ENCODE measurements around the gene ST3GAL4. TPM values are rescaled to one million over a fixed set of nuclear protein-coding genes. Genes with fewer than 3 reads are reported as not detected.
"Not testable (repeated sequence)": the region's sequence is repeated elsewhere in the genome, so short reads cannot be mapped to it uniquely, and the experiment has no call there.

The ST3GAL4 gene
- total RNA-seq, 1 experiment from 2014 or later = 54.0 TPM

GRCh38 chr11:126357055-126357962 is 1.8 kb downstream of the ST3GAL4 start:
- DNase-seq (ENCODE audit: low read depth) = no peak
- in situ Hi-C loops (cut with HindIII; ENCODE audit: low pct_unique_long_range_greater_than_20kb, low sequenced_read_pairs) = no loop called here

GRCh38 chr11:126357969-126358762 is 2.7 kb downstream of the ST3GAL4 start:
- in situ Hi-C loops (cut with HindIII; ENCODE audit: low pct_unique_long_range_greater_than_20kb, low sequenced_read_pairs) = no loop called here
- no peak for DNase-seq (ENCODE audit: low read depth)

DNA sequence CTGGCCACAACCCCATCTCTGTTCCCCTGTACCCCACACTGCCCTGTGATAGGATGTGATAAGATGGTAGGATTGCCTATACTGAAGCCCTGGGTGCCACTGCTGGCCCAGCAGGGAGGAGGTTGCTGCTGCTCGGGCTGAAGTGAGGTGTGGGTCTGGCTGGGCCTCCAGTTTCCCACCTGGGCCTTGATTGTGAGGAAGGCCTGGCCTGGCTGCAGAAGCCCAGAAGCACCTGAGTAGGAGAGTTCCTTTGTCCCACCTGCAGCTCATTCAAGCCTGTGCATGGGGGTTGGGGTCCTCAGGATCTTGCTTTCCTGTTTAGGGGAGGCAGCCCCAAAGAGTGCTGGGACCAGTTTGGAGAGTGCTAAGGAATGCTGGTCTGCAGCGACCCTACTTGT is 3.3 kb downstream of the ST3GAL4 start:
- DNase-seq (ENCODE audit: low read depth) = no peak
- in situ Hi-C loops (cut with HindIII; ENCODE audit: low pct_unique_long_range_greater_than_20kb, low sequenced_read_pairs) = no loop called here

DNA sequence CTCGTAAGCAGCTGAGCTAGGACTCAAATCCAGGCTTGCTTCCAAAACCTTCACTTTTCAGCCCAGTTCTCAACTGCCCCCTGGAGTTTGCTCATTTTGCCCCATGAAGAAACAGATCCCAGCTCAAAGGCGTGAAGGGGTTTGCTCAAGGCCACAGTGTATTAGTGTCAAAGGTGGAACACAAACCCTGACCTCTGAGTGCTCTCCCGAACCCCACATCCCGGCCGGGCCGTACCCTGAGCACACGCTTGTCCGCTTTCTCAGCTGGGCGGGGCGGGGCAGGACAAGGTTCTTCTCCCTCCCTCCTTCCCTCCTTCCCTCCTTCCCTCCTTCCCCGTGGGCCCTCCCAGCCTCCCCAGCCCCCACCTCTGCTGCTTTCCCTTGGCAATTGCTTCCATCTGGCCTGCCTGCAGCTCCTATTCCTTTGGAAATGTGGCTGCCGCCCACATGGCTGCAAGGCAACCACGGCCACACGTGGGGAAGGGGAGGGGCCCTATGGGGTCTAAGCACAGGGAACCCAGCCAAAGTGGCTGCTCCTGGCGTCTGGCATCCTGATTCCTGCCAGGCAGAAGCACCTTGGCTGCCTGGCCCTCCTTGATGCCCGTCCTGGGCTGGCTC is 4.1 kb downstream of the ST3GAL4 start:
- DNase-seq (ENCODE audit: low read depth) = no peak
- in situ Hi-C loops (cut with HindIII; ENCODE audit: low pct_unique_long_range_greater_than_20kb, low sequenced_read_pairs) = no loop called here

GRCh38 chr11:126360049-126360446 is 4.6 kb downstream of the ST3GAL4 start:
- in situ Hi-C loops (cut with HindIII; ENCODE audit: low pct_unique_long_range_greater_than_20kb, low sequenced_read_pairs) = no loop called here
- DNase-seq (ENCODE audit: low read depth) = no peak

GRCh38 chr11:126361400-126361799 is 5.9 kb downstream of the ST3GAL4 start:
- DNase-seq (ENCODE audit: low read depth) = no peak
- in situ Hi-C loops (cut with HindIII; ENCODE audit: low pct_unique_long_range_greater_than_20kb, low sequenced_read_pairs) = no loop called here

DNA sequence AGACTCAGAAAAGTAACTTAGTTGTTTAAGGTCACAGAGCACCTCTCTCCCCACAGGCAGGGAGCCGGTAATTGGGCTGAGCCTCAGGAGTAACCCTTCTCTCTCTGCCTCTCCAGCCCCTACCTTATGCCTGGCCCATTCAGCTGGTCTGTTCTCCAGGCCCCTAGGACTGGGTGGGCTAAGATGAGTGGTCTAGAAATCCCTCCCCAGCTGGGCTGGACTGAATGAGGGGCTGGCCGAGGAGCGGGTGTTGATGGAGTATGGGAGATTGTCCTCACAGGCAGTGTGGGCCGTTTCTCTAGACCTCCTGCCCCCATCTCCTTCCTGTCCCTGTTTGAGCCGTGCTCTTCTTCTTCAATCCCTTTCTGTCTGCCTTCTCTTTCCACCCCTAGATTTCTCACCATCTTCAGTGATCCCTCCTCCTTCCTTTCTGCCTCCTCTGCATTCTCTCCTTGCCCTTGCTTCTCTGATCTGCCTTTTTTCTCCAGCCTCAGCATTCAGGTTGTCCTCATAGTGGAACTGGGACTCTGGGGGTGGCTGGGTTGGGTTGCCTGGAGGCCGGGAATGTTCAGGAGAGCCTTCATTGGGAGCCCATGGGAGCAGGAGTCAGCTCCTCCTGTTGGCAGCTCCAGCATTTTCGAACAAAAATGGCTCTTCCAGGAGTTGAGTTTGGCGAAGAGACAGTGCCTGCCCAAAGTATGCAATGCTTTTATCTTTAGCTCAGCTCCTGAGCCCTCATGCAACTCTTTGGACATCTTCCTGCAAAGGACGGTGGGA is 7.6 kb downstream of the ST3GAL4 start:
- DNase-seq (ENCODE audit: low read depth) = no peak
- in situ Hi-C loops (cut with HindIII; ENCODE audit: low pct_unique_long_range_greater_than_20kb, low sequenced_read_pairs) = no loop called here

DNA sequence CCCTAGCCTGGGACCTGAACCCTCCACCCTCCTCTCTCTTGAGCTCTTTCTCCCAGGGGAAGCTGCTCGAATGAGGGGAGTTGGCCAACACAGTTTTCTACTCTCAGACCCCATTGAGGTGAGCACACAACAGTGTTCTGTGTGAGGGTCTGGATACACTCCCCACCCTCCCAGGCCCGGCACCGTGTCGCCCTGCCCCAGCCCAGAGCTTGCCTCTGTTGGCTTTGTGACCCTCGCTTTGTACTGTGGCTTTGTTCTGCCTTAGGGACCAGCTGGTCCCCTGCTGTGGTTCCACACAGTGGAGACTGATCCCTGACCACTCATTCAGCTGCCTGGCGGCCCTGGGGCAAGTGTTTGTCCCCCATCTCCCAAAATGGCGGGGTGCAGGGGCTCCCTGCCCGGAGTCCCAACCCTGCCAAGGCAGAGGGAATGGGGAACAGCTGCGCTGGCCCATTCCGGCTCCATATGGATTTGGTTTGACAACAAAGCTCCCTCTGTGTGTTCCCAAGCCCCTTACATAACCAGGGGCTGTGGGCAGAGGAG is 8.3 kb downstream of the ST3GAL4 start:
- DNase-seq (ENCODE audit: low read depth) = no peak
- in situ Hi-C loops (cut with HindIII; ENCODE audit: low pct_unique_long_range_greater_than_20kb, low sequenced_read_pairs) = no loop called here

GRCh38 chr11:126364735-126365134 is 9.2 kb downstream of the ST3GAL4 start:
- DNase-seq (ENCODE audit: low read depth); in situ Hi-C loops (cut with HindIII; ENCODE audit: low pct_unique_long_range_greater_than_20kb, low sequenced_read_pairs): not testable (repeated sequence)

GRCh38 chr11:126365508-126365907 is 10.0 kb downstream of the ST3GAL4 start:
- in situ Hi-C loops (cut with HindIII; ENCODE audit: low pct_unique_long_range_greater_than_20kb, low sequenced_read_pairs); DNase-seq (ENCODE audit: low read depth): not testable (repeated sequence)

GRCh38 chr11:126366064-126366822 is 10.8 kb downstream of the ST3GAL4 start:
- in situ Hi-C loops (cut with HindIII; ENCODE audit: low pct_unique_long_range_greater_than_20kb, low sequenced_read_pairs) = no loop called here
- no peak for DNase-seq (ENCODE audit: low read depth)

DNA sequence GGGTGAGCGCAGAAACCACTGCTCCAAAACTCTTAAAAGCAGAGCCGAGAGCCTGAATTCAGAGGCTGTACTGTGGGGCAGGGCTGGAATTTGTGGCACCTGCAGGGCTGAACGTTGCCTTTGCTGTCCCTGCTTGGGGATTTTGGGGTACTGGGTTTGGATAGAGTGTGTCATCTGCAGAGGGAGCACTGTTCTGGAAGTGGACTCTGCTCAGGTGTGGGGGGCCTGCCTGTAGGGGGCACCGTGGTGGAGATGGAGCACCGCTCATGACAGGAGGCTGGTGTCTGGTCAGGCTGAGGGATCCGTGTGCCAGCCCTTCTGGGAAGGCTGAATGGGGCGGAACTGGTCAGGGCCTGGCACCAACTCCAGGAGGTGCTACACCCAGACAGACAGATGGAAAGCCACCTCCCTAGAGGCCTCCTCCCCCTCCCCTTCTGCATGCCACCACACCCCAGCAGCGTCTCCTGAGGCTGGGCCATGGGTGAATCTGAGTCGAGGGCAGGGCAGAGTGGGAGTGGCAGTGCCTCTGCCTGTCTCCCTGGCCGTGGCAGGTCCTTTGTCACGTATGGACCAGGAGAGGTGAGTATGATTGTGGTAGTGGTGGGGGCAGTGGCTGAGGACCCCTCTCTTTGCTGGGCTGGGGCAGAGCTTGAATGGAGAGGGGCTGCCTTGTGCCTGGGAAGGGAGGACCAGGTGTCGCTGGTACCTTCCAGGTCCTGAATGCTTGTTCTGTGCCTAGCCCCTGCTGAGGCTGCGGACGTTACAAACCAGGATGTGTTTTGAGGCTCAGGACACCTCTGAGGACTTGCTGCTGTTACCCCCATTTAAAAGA is 11.6 kb downstream of the ST3GAL4 start:
- in situ Hi-C loops (cut with HindIII; ENCODE audit: low pct_unique_long_range_greater_than_20kb, low sequenced_read_pairs); DNase-seq (ENCODE audit: low read depth): not testable (repeated sequence)

DNA sequence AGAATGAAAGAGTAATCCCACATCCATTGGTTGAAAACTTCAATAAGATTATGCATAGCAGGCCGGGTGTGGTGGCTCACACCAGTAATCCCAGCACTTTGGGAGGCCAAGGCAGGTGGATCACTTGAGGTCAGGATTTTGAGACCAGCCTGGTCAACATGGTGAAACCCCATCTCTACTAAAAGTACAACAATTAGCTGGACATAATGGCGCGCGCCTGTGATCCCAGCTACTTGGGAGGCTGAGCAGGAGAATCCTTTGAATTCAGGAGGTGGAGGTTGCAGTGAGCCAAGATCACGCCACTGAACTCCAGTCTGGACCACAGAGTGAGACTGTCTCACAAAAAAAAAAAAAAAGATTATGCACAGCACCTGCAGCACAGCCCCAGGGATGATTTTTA is 12.3 kb downstream of the ST3GAL4 start:
- in situ Hi-C loops (cut with HindIII; ENCODE audit: low pct_unique_long_range_greater_than_20kb, low sequenced_read_pairs) = not testable (repeated sequence)

GRCh38 chr11:126368336-126369119 is 13.0 kb downstream of the ST3GAL4 start:
- DNase-seq (ENCODE audit: low read depth); in situ Hi-C loops (cut with HindIII; ENCODE audit: low pct_unique_long_range_greater_than_20kb, low sequenced_read_pairs): not testable (repeated sequence)

More for the DNA sequence above, 12.3 kb downstream of the ST3GAL4 start:
- DNase-seq (ENCODE audit: low read depth) = not testable (repeated sequence)

GRCh38 chr11:126370016-126370415 is 14.5 kb downstream of the ST3GAL4 start:
- DNase-seq (ENCODE audit: low read depth) = no peak
- in situ Hi-C loops (cut with HindIII; ENCODE audit: low pct_unique_long_range_greater_than_20kb, low sequenced_read_pairs) = no loop called here

DNA sequence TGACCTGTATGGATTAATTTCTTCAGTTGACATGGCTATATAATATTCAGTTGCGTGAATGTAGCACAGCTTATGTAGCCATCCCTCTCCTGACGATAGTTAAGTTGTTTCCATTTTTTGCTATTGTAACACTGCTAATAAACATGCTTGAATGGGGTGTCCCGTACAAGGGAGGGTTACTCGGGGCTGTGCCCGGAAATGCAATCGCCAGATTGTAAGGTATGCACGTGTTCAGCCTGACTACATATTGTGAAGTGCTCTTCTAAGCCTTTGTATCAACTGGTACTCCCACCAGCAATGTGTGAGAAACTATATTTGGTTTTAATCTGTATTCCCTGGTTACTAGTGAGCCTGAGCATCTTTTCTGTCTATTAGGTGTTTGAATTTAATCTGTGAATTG is 16.1 kb downstream of the ST3GAL4 start:
- in situ Hi-C loops (cut with HindIII; ENCODE audit: low pct_unique_long_range_greater_than_20kb, low sequenced_read_pairs) = no loop called here
- no peak for DNase-seq (ENCODE audit: low read depth)

Data from Caki2 (cell line).